ENCODE measurements around the gene CRYGC.

DNA sequence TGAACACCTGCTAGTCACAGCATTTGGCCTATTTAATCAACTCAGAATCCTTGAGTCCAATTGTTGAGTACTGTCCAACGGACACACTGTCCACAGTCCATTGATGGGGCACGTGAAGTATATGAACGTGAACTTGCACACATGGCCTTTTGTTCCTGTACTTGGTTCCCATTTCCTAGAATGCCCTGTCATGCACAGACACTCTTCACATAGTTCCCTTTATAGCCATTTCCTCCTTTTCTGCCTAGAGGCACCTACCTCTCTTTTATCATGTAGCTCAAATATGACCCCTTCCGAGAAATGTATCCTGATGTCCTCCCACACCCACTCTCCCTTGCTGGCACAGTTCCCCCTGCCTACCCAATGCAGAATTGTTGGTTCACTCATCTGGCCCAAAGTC, 42.5 kb upstream of the CRYGC start:
- TF ChIP-seq, protein P1, sequence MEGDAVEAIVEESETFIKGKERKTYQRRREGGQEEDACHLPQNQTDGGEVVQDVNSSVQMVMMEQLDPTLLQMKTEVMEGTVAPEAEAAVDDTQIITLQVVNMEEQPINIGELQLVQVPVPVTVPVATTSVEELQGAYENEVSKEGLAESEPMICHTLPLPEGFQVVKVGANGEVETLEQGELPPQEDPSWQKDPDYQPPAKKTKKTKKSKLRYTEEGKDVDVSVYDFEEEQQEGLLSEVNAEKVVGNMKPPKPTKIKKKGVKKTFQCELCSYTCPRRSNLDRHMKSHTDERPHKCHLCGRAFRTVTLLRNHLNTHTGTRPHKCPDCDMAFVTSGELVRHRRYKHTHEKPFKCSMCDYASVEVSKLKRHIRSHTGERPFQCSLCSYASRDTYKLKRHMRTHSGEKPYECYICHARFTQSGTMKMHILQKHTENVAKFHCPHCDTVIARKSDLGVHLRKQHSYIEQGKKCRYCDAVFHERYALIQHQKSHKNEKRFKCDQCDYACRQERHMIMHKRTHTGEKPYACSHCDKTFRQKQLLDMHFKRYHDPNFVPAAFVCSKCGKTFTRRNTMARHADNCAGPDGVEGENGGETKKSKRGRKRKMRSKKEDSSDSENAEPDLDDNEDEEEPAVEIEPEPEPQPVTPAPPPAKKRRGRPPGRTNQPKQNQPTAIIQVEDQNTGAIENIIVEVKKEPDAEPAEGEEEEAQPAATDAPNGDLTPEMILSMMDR (IDR thresholded peaks at IDR 0.05) = no peak
- TF ChIP-seq POLR2A (IDR thresholded peaks at IDR 0.05) (no peak), EP300 (IDR thresholded peaks at IDR 0.05) (no peak)

All from stomach (tissue), 4 donors.